Activated B cell treated with CpG ODN at 0.5 μM for 24 hours (primary cell): ENCODE data around the gene KCND3. TPM values are rescaled to one million over a fixed set of nuclear protein-coding genes. Genes with fewer than 3 reads are reported as not detected.

Experiments
- ATAC-seq: fragments of 200-7000 bp; cut with Tn5 transposase; one replicate; pipeline ENCODE4 v1.10.0; 2021; ENCODE audit warnings: low read depth, mild to moderate bottlenecking, moderate library complexity
- CTCF ChIA-PET: fragments of 350-600 bp; sonication (Branson Sonifier 250); formaldehyde crosslinking; loops from one replicate; lab custom pipeline; 2021; ENCODE audit warnings: antibody characterized with exemption; lab: Charles Lee
- POLR2A ChIA-PET: fragments of 350-600 bp; sonication (Branson Sonifier 250); formaldehyde crosslinking; loops from one replicate; lab custom pipeline; 2021; ENCODE audit warnings: antibody characterized with exemption; lab: Charles Lee
- DNase-seq: peaks from one replicate; pipeline ENCODE4 v3.0.0; 2022
- H3K27ac Mint-ChIP-seq: one replicate; pipeline ENCODE4 v1.8.0; 2020; ENCODE audit warnings: mixed read lengths
- H3K27me3 Mint-ChIP-seq: one replicate; pipeline ENCODE4 v1.8.0; 2021; ENCODE audit warnings: mixed read lengths
- H3K36me3 Mint-ChIP-seq: one replicate; pipeline ENCODE4 v1.8.0; 2021; ENCODE audit warnings: low read depth, mixed read lengths
- H3K4me1 Mint-ChIP-seq: one replicate; pipeline ENCODE4 v1.8.0; 2021; ENCODE audit warnings: mixed read lengths
- H3K4me3 Mint-ChIP-seq: one replicate; pipeline ENCODE4 v1.8.0; 2020; ENCODE audit warnings: mild to moderate bottlenecking, mixed read lengths
- H3K9me3 Mint-ChIP-seq: one replicate; pipeline ENCODE4 v1.8.0; 2020; ENCODE audit warnings: mixed read lengths
- CTCF ChIP-seq: fragments of 200-600 bp; IDR thresholded peaks from one replicate; pipeline ENCODE4 v1.8.0; 2022; ENCODE audit warnings: antibody characterized with exemption, mild to moderate bottlenecking
- intact Hi-C: fragments of 100-400 bp; cut with micrococcal nuclease; formaldehyde crosslinking; loops from one replicate; pipeline ENCODE4 v1.15.1; 2024
- total RNA-seq: library from RNA; stranded (reverse); gene quantifications from 2 replicates; pipeline ENCODE4 v1.2.3, GENCODE V29; 2022

The KCND3 gene
- total RNA-seq, 1 donor from 2014 or later: 0.04 TPM

- TF ChIP-seq CTCF: no peak
- no peak overlapping the region for H3K27ac Mint-ChIP-seq
- peaks cover 2% of the 10 kb centered on the region for H3K27me3 Mint-ChIP-seq
- H3K9me3 Mint-ChIP-seq: no peaks in the 10 kb centered on the region
- H3K4me3 Mint-ChIP-seq: no peak overlapping the region
- no peak for ATAC-seq
- no peaks in the 10 kb centered on the region for H3K36me3 Mint-ChIP-seq
- intact Hi-C loops: no loop called here
- H3K4me1 Mint-ChIP-seq: peaks cover 12% of the 10 kb centered on the region
- no peak for DNase-seq
- ChIA-PET CTCF (interaction anchor here (1.3 kb wide), 1 partner anchor 25 kb away, joined by 3 read pairs; no protein-coding TSS in a partner anchor), POLR2A (no interaction called here)
Measured at GRCh38 chr1:111814642-111815041, 174.8 kb downstream of the KCND3 start.

- Mint-ChIP-seq H3K36me3 (no peaks in the 10 kb centered on the region), H3K27ac (no peak overlapping the region), H3K4me1 (peaks cover 16% of the 10 kb centered on the region), H3K4me3 (no peak overlapping the region), H3K27me3 (peaks cover 2% of the 10 kb centered on the region), H3K9me3 (no peaks in the 10 kb centered on the region)
- no peak for DNase-seq
- intact Hi-C loops: no loop called here
- ATAC-seq: no peak
- ChIA-PET CTCF (interaction anchor here (1.2 to 1.3 kb wide), 2 partner anchors 25 to 45 kb away, joined by 3 to 4 read pairs; no protein-coding TSS in a partner anchor), POLR2A (no interaction called here)
- no peak for TF ChIP-seq CTCF
Measured at GRCh38 chr1:111814305-111814628, 175.2 kb downstream of the KCND3 start.

GRCh38 chr1:111813440-111814304 is 175.8 kb downstream of the KCND3 start:
- Mint-ChIP-seq H3K4me3 (no peak overlapping the region), H3K27ac (no peak overlapping the region), H3K4me1 (peaks cover 22% of the 10 kb centered on the region), H3K27me3 (peaks cover 2% of the 10 kb centered on the region), H3K36me3 (no peaks in the 10 kb centered on the region), H3K9me3 (no peaks in the 10 kb centered on the region)
- ChIA-PET CTCF (interaction anchor here (1.2 to 1.3 kb wide), 2 partner anchors 24 to 44 kb away, joined by 3 to 4 read pairs; no protein-coding TSS in a partner anchor), POLR2A (no interaction called here)
- DNase-seq (no peak), ATAC-seq (no peak)
- no peak for TF ChIP-seq CTCF
- intact Hi-C loops: no loop called here

- H3K36me3 Mint-ChIP-seq: no peaks in the 10 kb centered on the region
- DNase-seq (no peak), ATAC-seq (no peak)
- intact Hi-C loops: no loop called here
- TF ChIP-seq CTCF: no peak
- ChIA-PET POLR2A (no interaction called here), CTCF (no interaction called here)
- no peaks in the 10 kb centered on the region for H3K9me3 Mint-ChIP-seq
- no peak overlapping the region for H3K4me3 Mint-ChIP-seq
- H3K4me1 Mint-ChIP-seq: peaks cover 34% of the 10 kb centered on the region
- no peak overlapping the region for H3K27ac Mint-ChIP-seq
- H3K27me3 Mint-ChIP-seq: no peaks in the 10 kb centered on the region
Measured at GRCh38 chr1:111812306-111812705, 177.2 kb downstream of the KCND3 start.

GRCh38 chr1:111811891-111812290 is 177.6 kb downstream of the KCND3 start:
- DNase-seq (no peak), ATAC-seq (no peak)
- Mint-ChIP-seq H3K9me3 (no peaks in the 10 kb centered on the region), H3K36me3 (no peaks in the 10 kb centered on the region), H3K4me1 (peaks cover 38% of the 10 kb centered on the region), H3K27ac (no peak overlapping the region), H3K4me3 (no peak overlapping the region), H3K27me3 (no peaks in the 10 kb centered on the region)
- POLR2A ChIA-PET: no interaction called here
- TF ChIP-seq CTCF: no peak
- intact Hi-C loops: no loop called here
- CTCF ChIA-PET: no interaction called here
